ENCODE measurements around the gene CCDC127. TPM values are rescaled to one million over a fixed set of nuclear protein-coding genes. Genes with fewer than 3 reads are reported as not detected.
A peak's percentile ranks its signal among the peaks of the same experiment; 100 is the strongest.

Gene CCDC127
- total RNA-seq, 4 donors from 2014 or later = 0.97 to 4.2 (median 1.9) TPM

DNA sequence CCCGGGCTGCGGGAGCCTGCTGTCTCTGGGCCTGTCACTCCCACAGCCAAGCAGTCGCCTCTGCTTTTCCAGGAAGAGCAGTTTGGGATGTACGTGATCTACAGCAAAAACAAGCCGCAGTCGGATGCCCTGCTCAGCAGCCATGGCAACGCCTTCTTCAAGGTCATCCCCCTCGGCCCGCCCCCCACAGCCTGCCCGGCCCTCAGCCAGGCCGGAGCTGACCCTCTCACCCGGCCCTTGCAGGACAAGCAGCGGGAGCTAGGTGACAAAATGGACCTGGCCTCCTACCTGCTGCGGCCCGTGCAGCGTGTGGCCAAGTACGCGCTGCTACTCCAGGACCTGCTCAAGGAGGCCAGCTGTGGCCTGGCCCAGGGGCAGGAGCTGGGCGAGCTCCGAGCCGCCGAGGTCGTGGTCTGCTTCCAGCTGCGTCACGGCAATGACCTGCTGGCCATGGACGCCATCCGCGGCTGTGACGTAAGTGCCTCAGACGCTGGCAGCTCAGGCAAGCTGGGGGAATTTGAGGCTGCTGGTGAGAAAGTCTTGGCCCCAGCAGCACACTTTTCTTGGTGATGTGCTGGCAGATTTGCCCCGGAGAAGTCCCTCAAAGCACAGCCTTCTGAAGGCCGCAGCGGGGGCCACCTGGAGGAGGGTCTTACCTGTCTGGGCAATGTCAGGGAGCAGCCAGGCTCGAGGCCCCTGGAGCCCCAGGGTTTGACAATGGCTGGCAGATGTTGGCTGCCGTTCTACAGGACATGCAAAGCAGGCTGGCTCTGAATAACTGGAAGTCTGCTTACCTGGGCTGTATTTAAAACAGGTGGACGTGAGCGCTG lies 46.8 kb downstream of the CCDC127 start:
- Histone ChIP-seq H3K9me3 (no peaks in the 10 kb centered on the region), H3K27me3 (peaks cover 0 to 7% (median 0%) of the 10 kb centered on the region in 4 donors), H3K36me3 (no peaks in the 10 kb centered on the region), H3K27ac (no peak overlapping the region), H3K4me3 (no peak overlapping the region), H3K4me1 (peaks cover 0 to 19% (median 0%) of the 10 kb centered on the region in 3 donors)
- WGBS, 2 donors = 83 to 92% methylated on average over 1 to 2 of the region's 37 CpGs
- DNase-seq = no peak
- TF ChIP-seq, protein P1, sequence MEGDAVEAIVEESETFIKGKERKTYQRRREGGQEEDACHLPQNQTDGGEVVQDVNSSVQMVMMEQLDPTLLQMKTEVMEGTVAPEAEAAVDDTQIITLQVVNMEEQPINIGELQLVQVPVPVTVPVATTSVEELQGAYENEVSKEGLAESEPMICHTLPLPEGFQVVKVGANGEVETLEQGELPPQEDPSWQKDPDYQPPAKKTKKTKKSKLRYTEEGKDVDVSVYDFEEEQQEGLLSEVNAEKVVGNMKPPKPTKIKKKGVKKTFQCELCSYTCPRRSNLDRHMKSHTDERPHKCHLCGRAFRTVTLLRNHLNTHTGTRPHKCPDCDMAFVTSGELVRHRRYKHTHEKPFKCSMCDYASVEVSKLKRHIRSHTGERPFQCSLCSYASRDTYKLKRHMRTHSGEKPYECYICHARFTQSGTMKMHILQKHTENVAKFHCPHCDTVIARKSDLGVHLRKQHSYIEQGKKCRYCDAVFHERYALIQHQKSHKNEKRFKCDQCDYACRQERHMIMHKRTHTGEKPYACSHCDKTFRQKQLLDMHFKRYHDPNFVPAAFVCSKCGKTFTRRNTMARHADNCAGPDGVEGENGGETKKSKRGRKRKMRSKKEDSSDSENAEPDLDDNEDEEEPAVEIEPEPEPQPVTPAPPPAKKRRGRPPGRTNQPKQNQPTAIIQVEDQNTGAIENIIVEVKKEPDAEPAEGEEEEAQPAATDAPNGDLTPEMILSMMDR (IDR thresholded peaks at IDR 0.05) = no peak
- no peak for TF ChIP-seq POLR2A (IDR thresholded peaks at IDR 0.05)
- intact Hi-C loops (cut with DNase I) = no loop called here

DNA sequence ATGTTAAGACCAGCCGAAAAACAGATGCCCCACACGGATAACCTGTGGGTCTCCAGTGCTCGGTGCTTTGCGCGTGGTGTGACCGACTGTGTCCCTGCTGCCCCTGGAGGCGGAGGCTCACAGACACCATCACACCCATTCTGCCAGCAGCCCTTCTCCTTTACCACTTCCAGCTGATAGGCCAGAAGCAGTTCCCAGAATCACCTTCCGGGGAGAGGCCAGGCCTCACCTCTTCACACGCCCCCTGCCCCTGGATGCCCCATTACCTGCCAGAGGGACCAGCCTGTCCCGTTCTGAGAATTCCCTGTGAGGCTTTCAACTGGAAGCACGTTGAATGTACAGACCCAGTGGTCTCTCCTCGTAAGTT lies 48.2 kb downstream of the CCDC127 start:
- peaks cover 0 to 19% (median 0%) of the 10 kb centered on the region in 3 donors for H3K4me1 ChIP-seq
- intact Hi-C loops (cut with DNase I) = no loop called here
- DNase-seq = no peak
- no peak overlapping the region for H3K27ac ChIP-seq
- H3K4me3 ChIP-seq = no peak overlapping the region
- TF ChIP-seq POLR2A (IDR thresholded peaks at IDR 0.05) = no peak
- TF ChIP-seq, protein P1 (IDR thresholded peaks at IDR 0.05) = no peak
- H3K9me3 ChIP-seq = no peaks in the 10 kb centered on the region
- 71 to 87% methylated on average over 4 to 9 of the region's 12 CpGs for WGBS, 2 donors
- H3K27me3 ChIP-seq = peaks cover 0 to 7% (median 0%) of the 10 kb centered on the region in 4 donors
- H3K36me3 ChIP-seq = no peaks in the 10 kb centered on the region

DNA sequence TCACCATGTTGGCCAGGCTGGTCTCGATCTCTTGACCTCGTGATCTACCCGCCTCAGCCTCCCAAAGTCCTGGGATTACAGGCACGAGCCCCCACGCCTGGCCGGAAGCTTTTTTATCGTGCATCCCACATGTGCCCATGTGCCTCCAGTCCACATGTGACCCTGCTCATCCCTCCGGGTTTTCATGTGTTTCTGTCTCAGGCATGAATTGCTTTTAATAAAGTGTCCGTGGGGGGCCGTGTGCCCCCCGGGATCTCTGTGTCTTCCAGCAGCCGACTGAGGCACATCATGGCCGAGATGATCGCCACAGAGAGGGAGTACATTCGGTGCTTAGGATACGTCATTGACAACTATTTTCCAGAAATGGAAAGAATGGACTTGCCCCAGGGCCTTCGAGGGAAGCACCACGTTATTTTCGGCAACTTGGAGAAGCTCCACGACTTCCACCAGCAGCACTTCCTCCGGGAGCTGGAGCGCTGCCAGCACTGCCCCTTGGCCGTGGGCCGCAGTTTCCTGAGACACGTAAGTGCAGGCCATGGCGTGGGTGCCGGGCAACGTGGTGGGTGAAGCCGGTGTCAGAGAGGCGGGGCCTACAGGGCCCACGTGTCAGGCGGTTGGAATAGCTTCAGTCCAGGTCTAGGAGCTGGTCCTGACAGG lies 48.8 kb downstream of the CCDC127 start:
- Histone ChIP-seq H3K4me3 (no peak overlapping the region), H3K4me1 (peaks cover 0 to 19% (median 0%) of the 10 kb centered on the region in 3 donors), H3K36me3 (no peaks in the 10 kb centered on the region), H3K9me3 (no peaks in the 10 kb centered on the region), H3K27ac (peak overlapping the region in 1 of 4 donors; percentile 33), H3K27me3 (peaks cover 0 to 7% (median 0%) of the 10 kb centered on the region in 4 donors)
- 68 to 74% methylated on average over 5 to 27 of the region's 32 CpGs for WGBS, 2 donors
- no peak for TF ChIP-seq POLR2A (IDR thresholded peaks at IDR 0.05)
- TF ChIP-seq, protein P1 (IDR thresholded peaks at IDR 0.05) = no peak
- no peak for DNase-seq
- intact Hi-C loops (cut with DNase I) = no loop called here

DNA sequence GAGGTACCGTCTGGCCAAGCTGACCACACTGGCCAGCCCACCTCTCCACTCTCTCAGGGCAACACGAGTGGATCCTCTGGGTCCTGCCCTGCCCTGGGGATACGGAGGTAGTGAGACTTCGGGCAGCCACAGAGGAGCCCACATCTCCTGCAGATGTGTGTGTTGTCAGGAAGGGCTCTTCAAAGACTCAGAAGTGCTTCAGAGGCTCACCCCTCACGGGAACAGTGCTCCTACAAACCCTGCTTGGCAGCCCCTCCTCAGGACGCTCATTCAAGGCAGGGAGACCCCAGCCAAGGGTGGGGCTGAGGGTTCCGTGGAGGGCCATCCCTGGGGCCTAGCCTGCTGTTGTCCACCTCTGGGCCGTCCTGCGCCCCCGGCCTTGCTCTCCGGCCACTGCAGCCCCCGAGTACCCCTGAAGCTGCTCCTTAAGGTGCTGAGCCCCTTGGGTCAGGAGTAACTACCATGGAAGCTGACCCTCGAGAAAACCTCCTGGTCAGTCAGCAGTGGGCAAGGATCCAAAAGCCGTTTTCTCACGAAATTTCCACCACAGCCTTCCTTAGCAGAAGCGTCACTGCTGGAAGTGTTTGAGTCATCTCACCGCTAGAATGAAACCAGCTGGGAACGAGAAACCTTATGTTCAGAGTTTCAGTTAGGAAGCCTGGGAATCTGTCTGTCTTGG lies 49.8 kb downstream of the CCDC127 start:
- H3K27me3 ChIP-seq = peaks cover 0 to 4% (median 0%) of the 10 kb centered on the region in 4 donors
- DNase-seq = no peak
- H3K4me3 ChIP-seq = no peak overlapping the region
- H3K36me3 ChIP-seq = no peaks in the 10 kb centered on the region
- peaks cover 0 to 19% (median 0%) of the 10 kb centered on the region in 3 donors for H3K4me1 ChIP-seq
- no peaks in the 10 kb centered on the region for H3K9me3 ChIP-seq
- TF ChIP-seq POLR2A (IDR thresholded peaks at IDR 0.05) = no peak
- TF ChIP-seq, protein P1 (IDR thresholded peaks at IDR 0.05) = no peak
- intact Hi-C loops (cut with DNase I) = no loop called here
- WGBS, 2 donors = 50 to 72% methylated on average over 6 to 14 of the region's 18 CpGs
- no peak overlapping the region for H3K27ac ChIP-seq
